ENCODE data around the gene PRAMEF12.

GRCh38 chr1:12757836-12758235, 15.7 kb upstream of the PRAMEF12 start:
- no peak for TF ChIP-seq POLR2AphosphoS5 (IDR thresholded peaks at IDR 0.05; ENCODE audit: low read depth, low read length)
- no peak for TF ChIP-seq POLR2A (IDR thresholded peaks at IDR 0.05; ENCODE audit: low read depth, low read length)
- no peak for TF ChIP-seq TAF1 (IDR thresholded peaks at IDR 0.05; ENCODE audit: borderline replicate concordance, low read depth, low read length)

Measured in GM12892 (cell line).